SU-DHL-6 (cell line): ENCODE data around the gene TBC1D8.
A peak's percentile ranks its signal among the peaks of the same experiment; 100 is the strongest.

ENCODE experiments used
- H2AFZ ChIP-seq: fragments of 200-600 bp; sonication (generic); 2 replicates; pipeline ENCODE4 v1.6.1; 2014; ENCODE audit warnings: low read depth, mild to moderate bottlenecking, moderate library complexity, mixed read lengths, antibody characterized with exemption, low read length; ENCODE audit not compliant: severe bottlenecking
- H3F3A ChIP-seq: fragments of 200-600 bp; shearing (Covaris generic); 2 replicates; pipeline ENCODE4 v1.6.0; 2016; ENCODE audit warnings: antibody characterized with exemption, mild to moderate bottlenecking; ENCODE audit not compliant: insufficient read depth
- H3K27ac ChIP-seq: fragments of 200-600 bp; sonication (generic); 2 replicates; pipeline ENCODE4 v1.5.1; 2016; ENCODE audit warnings: low read depth, mild to moderate bottlenecking, low read length, moderate library complexity, mixed read lengths
- H3K27me3 ChIP-seq: fragments of 200-600 bp; sonication (generic), shearing (Covaris generic); 2 replicates; pipeline ENCODE4 v1.6.0; 2014; ENCODE audit warnings: mild to moderate bottlenecking, low read length
- H3K36me3 ChIP-seq: fragments of 200-600 bp; sonication (generic); 2 replicates; pipeline ENCODE4 v1.6.1; 2014; ENCODE audit warnings: mild to moderate bottlenecking, low read length, mixed read lengths
- H3K4me2 ChIP-seq: fragments of 300-600, 200-600 bp; shearing (Covaris generic), sonication (generic); 2 replicates; pipeline ENCODE4 v1.6.0; 2014; ENCODE audit warnings: low read length, low read depth, mild to moderate bottlenecking; ENCODE audit not compliant: poor library complexity, severe bottlenecking
- H3K4me3 ChIP-seq: fragments of 200-600 bp; sonication (generic); 2 replicates; pipeline ENCODE4 v1.5.1; 2014; ENCODE audit warnings: antibody characterized with exemption, low read length, mild to moderate bottlenecking, mixed read lengths; ENCODE audit not compliant: insufficient read depth, poor library complexity, severe bottlenecking
- H3K79me2 ChIP-seq: fragments of 200-600 bp; sonication (generic); 2 replicates; pipeline ENCODE4 v1.6.1; 2014; ENCODE audit warnings: mild to moderate bottlenecking, low read length, moderate library complexity; ENCODE audit not compliant: insufficient read depth
- H3K9ac ChIP-seq: fragments of 200-600 bp; sonication (generic); 2 replicates; pipeline ENCODE4 v1.7.0; 2014; ENCODE audit warnings: mild to moderate bottlenecking, low read length
- H3K9me2 ChIP-seq: fragments of 200-600 bp; sonication (generic); replicated peaks from 2 replicates; pipeline ENCODE4 v1.6.1; 2014; ENCODE audit warnings: low read length; ENCODE audit not compliant: insufficient read depth
- H3K9me3 ChIP-seq: fragments of 200-600 bp; sonication (generic); 2 replicates; pipeline ENCODE4 v1.6.1; 2014; ENCODE audit warnings: low read length, mixed read lengths; ENCODE audit not compliant: insufficient read depth
- H4K20me1 ChIP-seq: fragments of 200-600 bp; sonication (generic); 2 replicates; pipeline ENCODE4 v1.6.1; 2014; ENCODE audit warnings: low read depth, mild to moderate bottlenecking, antibody characterized with exemption, low read length, moderate library complexity, mixed read lengths
- CTCF ChIP-seq: fragments of 200-600 bp; sonication (generic); IDR thresholded peaks from one replicate; pipeline ENCODE4 v1.5.1; 2017; ENCODE audit warnings: antibody characterized with exemption, mild to moderate bottlenecking, low read length, moderate library complexity; ENCODE audit not compliant: insufficient read depth, poor library complexity, severe bottlenecking
- EZH2phosphoT487 ChIP-seq: fragments of 200-600 bp; sonication (generic), shearing (Covaris generic); conservative IDR thresholded peaks from 2 replicates; pipeline ENCODE4 v1.6.1; 2018; ENCODE audit warnings: mild to moderate bottlenecking, antibody characterized with exemption, low read length, moderate library complexity, mixed read lengths

TBC1D8 gene

DNA sequence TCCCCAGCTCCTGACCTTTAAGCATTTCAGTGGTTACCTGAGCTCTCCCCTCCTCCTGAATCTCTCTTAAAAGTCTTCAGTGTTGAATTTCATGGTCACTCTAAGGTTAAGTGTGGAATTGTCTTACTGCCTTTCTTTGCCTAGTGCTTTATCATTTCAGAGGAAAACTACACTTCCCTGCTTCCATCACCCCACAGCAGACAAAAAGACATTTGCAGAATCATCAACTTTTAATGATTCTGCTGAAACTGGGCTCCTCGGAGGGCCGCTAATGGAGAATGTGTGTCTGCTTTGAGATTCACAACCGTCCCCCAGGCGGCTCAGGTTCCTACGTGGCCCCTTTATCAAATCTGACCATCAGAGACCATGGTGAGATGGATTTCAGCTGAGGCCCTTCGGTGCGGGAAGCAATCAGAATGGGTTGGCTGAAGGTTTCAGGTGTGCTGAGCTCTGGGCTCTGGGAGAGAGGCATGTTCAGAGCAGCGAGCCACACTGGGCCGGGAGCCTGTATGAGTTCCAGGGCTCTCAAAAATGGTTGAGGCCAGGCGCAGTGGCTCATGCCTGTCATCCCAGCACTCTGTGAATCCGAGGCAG is 41.9 kb upstream of the TBC1D8 start:
- no peaks in the 10 kb centered on the region for H3K79me2 ChIP-seq
- no peak overlapping the region for H3K9ac ChIP-seq
- no peaks in the 10 kb centered on the region for H3K36me3 ChIP-seq
- no peaks in the 10 kb centered on the region for H3F3A ChIP-seq
- 0 out of 2 replicates have a peak, but pooled peaks cover 3% of the 10 kb centered on the region for H3K9me3 ChIP-seq
- H3K27me3 ChIP-seq, result no peaks in the 10 kb centered on the region
- H3K9me2 ChIP-seq, result no peaks in the 10 kb centered on the region
- no peaks in the 10 kb centered on the region for H4K20me1 ChIP-seq
- no peak for TF ChIP-seq EZH2phosphoT487
- TF ChIP-seq CTCF, result no peak
- no peak overlapping the region for H2AFZ ChIP-seq
- H3K4me3 ChIP-seq, result no peak overlapping the region
- H3K4me2 ChIP-seq, result no peak overlapping the region
- H3K27ac ChIP-seq, result no peak overlapping the region

DNA sequence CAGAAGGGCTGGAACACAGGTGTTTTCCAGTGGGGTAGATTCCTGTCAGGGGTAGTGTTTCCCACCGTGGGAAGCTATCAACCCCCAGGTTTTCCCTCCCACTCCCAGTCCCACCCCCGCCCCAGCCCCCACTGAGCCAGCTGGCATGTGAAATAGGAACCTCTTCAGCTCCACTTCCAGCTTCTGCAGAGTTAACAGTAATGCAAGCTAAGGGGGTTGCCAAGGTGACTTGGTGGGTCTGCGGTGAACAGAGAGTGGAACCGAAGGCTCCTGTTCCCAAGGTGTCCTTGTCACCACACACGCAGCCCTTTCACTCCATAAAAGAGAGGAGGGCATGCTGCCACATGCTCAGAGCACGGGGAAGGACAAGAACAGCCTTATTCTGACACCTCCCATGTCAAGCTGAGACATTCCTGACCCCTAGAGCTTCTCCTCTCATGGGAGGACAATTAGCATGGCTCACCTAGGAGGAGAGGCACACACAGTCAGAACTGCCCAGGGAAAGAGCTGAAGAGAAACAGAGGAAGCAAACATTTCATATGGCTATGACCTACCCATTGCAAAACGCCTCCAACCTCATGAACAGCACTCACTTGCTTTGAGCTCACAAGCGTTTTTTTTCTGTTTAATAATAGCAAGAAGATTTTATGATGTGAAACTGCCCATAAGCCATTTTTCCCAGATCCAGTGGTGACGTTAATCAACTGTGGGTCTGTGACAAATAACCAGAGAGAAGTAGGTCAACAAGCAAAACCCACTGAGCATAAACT is 39.8 kb upstream of the TBC1D8 start:
- Histone ChIP-seq H3K4me3 (no peak overlapping the region), H3K9ac (no peak overlapping the region), H3F3A (no peaks in the 10 kb centered on the region), H3K27me3 (no peaks in the 10 kb centered on the region), H3K36me3 (no peaks in the 10 kb centered on the region), H2AFZ (no peak overlapping the region), H3K4me2 (no peak overlapping the region), H3K79me2 (no peaks in the 10 kb centered on the region), H3K9me3 (0 out of 2 replicates have a peak, but pooled peaks cover 8% of the 10 kb centered on the region), H3K9me2 (no peaks in the 10 kb centered on the region), H3K27ac (no peak overlapping the region), H4K20me1 (no peaks in the 10 kb centered on the region)
- TF ChIP-seq CTCF, result no peak
- no peak for TF ChIP-seq EZH2phosphoT487

- Histone ChIP-seq H4K20me1 (no peaks in the 10 kb centered on the region), H3K9me3 (0 out of 2 replicates have a peak, but pooled peaks cover 8% of the 10 kb centered on the region), H3K9ac (no peak overlapping the region), H3K27me3 (no peaks in the 10 kb centered on the region), H3K9me2 (no peaks in the 10 kb centered on the region), H3K27ac (no peak overlapping the region), H3K4me2 (no peak overlapping the region), H3K36me3 (no peaks in the 10 kb centered on the region), H3F3A (no peaks in the 10 kb centered on the region), H3K4me3 (no peak overlapping the region), H2AFZ (no peak overlapping the region), H3K79me2 (no peaks in the 10 kb centered on the region)
- TF ChIP-seq EZH2phosphoT487, result no peak
- peak; percentile 24 for TF ChIP-seq CTCF
These were observed 37.7 kb upstream of the TBC1D8 start for GRCh38 chr2:101188683-101189405.
